Mesothelial cell of epicardium (in vitro differentiated cells): Measurements from ENCODE around the gene PRKCA. TPM values are rescaled to one million over a fixed set of nuclear protein-coding genes. Genes with fewer than 3 reads are reported as not detected.

Experiments
- DNase-seq, 2 experiments: peaks; one replicate each; pipeline ENCODE4 v3.0.0; 2021; ENCODE audit warnings: low spot score in 2 of 2; ENCODE audit not compliant: unreplicated experiment in 2 of 2
- H3K27ac Mint-ChIP-seq: 2 replicates; pipeline ENCODE4 v1.8.0; 2021; ENCODE audit warnings: mixed read lengths
- H3K27me3 Mint-ChIP-seq: 2 replicates; pipeline ENCODE4 v1.8.0; 2021; ENCODE audit warnings: low read depth, mixed read lengths
- H3K36me3 Mint-ChIP-seq: 2 replicates; pipeline ENCODE4 v1.8.0; 2021; ENCODE audit warnings: mixed read lengths
- H3K4me1 Mint-ChIP-seq: 2 replicates; pipeline ENCODE4 v1.8.0; 2021; ENCODE audit warnings: mixed read lengths
- H3K4me3 Mint-ChIP-seq: 2 replicates; pipeline ENCODE4 v1.8.0; 2021; ENCODE audit warnings: mild to moderate bottlenecking, moderate library complexity, mixed read lengths
- H3K9me3 Mint-ChIP-seq: 2 replicates; pipeline ENCODE4 v1.8.0; 2021; ENCODE audit warnings: mixed read lengths
- total RNA-seq: library from RNA; stranded (reverse); gene quantifications from 3 replicates; pipeline ENCODE4 v1.2.1, GENCODE V29; 2021
- TF ChIP-seq, protein P1 (sequence below): fragments of 200-600 bp; sonication (generic); IDR thresholded peaks from one replicate; pipeline ENCODE4 v1.5.0; 2021; ENCODE audit warnings: antibody characterized with exemption; ENCODE audit not compliant: unreplicated experiment

The PRKCA gene
- total RNA-seq, 1 donor from 2014 or later: 15.2 TPM

DNA sequence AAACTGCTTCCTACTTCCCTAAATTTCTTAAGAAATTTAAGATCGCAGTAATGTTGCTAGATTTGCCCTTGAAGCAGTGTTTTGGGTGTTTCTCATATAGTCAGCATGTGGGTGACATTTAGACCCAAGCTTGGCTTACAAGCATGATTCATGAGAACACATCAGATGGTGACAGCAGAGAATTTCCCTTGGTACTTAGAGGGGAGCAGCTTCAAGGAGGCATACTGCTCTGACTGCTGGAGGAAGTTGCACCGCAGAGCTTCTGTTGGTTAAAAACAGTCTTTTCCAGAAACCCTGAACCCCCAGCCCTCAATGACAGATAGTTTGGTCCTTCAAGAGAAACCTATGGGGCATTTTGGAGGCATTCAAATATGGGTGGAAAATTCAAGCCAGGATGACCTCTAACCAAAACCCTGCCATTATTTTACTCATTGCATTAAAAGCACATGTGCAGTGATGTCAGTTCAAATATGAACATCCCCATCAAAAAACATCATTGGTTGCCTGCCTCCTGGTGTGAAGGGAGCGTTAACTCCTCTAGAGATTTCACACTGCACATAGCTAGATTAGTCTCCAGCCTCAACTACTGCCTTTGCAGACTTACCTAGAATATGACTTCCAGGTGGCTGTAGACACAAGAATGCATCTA is 331.0 kb downstream of the PRKCA start:
- TF ChIP-seq, protein P1, sequence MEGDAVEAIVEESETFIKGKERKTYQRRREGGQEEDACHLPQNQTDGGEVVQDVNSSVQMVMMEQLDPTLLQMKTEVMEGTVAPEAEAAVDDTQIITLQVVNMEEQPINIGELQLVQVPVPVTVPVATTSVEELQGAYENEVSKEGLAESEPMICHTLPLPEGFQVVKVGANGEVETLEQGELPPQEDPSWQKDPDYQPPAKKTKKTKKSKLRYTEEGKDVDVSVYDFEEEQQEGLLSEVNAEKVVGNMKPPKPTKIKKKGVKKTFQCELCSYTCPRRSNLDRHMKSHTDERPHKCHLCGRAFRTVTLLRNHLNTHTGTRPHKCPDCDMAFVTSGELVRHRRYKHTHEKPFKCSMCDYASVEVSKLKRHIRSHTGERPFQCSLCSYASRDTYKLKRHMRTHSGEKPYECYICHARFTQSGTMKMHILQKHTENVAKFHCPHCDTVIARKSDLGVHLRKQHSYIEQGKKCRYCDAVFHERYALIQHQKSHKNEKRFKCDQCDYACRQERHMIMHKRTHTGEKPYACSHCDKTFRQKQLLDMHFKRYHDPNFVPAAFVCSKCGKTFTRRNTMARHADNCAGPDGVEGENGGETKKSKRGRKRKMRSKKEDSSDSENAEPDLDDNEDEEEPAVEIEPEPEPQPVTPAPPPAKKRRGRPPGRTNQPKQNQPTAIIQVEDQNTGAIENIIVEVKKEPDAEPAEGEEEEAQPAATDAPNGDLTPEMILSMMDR: no peak
- Mint-ChIP-seq H3K27ac (no peak overlapping the region), H3K4me1 (peaks cover 4% of the 10 kb centered on the region), H3K9me3 (no peaks in the 10 kb centered on the region), H3K27me3 (peaks cover 20% of the 10 kb centered on the region), H3K36me3 (no peaks in the 10 kb centered on the region), H3K4me3 (no peak overlapping the region)
- DNase-seq: no peak

DNA sequence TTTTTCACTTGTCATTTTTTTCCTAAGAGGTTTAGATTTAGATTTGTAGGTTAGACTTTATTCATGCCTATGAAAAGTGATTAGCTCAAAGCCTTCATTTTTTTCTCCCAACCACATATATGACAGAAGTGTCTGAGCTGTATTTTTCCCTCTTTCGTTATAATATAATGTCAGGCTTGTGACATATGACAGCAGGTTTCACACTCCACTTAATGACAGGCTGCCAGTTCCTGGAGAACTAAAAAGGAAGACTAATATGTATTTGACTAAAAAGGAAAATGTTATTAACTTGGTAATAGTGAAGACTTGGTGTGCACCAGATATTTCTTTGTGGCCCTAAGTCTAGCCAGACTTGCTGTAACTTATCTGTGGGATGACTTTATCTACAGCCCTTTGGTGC is 331.8 kb downstream of the PRKCA start:
- DNase-seq: no peak
- Mint-ChIP-seq H3K4me1 (peaks cover 4% of the 10 kb centered on the region), H3K9me3 (no peaks in the 10 kb centered on the region), H3K27me3 (peaks cover 18% of the 10 kb centered on the region), H3K4me3 (no peak overlapping the region), H3K36me3 (no peaks in the 10 kb centered on the region), H3K27ac (no peak overlapping the region)
- TF ChIP-seq, protein P1: no peak

DNA sequence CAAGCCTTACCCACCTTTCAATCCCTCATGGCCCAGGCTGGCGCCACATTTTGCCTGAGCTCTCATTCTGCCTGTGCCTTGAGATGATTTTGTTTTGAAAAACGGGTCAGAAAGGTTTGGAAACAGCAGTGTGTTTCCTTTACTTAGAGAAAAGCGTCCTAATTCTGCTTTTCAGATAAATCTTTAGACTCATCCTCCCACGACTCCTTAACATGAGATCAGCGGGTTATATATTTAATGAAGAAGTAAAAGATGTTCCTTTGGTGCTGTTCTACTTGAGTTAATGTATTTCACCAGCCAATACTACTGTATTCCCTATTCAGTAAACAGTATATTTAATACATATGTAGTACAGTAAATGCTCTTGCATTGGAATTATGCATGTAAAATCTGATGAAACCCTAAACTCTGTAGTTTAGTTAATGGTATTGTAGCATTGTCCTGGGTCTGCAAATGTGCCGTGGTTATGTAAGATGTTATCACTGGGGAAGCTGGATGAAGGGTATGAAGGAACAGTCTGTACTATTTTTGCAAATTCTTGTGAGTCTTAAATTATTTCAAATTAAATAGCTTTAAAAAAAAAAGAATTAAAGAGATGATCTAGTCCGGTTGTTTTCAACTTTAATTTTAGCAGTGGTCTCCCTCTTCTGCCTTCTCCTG is 333.1 kb downstream of the PRKCA start:
- TF ChIP-seq, protein P1: no peak
- Mint-ChIP-seq H3K27me3 (peaks cover 11% of the 10 kb centered on the region), H3K4me3 (no peak overlapping the region), H3K9me3 (no peaks in the 10 kb centered on the region), H3K36me3 (no peaks in the 10 kb centered on the region), H3K4me1 (peaks cover 4% of the 10 kb centered on the region), H3K27ac (no peak overlapping the region)
- no peak for DNase-seq

DNA sequence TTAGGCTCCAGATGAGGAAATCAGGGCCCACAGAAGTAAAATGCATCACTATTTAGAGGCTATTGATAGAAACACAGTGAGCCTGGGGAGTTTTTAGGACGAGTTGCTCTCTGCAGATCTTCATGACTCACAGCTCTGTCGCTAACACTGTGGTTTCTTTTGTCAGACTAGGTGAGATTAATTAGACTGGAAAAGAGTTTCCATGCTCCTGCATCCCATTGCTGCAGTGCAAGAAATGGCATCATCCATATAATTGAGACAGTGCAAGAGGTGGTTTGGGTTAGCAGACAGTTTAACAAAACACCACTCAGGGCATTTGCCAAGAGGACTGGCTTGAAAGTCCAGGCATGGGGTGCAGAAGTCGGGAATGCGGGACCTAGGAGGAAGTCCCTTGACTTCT is 333.7 kb downstream of the PRKCA start:
- Mint-ChIP-seq H3K27me3 (peaks cover 11% of the 10 kb centered on the region), H3K27ac (no peak overlapping the region), H3K4me1 (peaks cover 4% of the 10 kb centered on the region), H3K36me3 (no peaks in the 10 kb centered on the region), H3K9me3 (no peaks in the 10 kb centered on the region), H3K4me3 (no peak overlapping the region)
- DNase-seq: no peak
- TF ChIP-seq, protein P1: no peak

DNA sequence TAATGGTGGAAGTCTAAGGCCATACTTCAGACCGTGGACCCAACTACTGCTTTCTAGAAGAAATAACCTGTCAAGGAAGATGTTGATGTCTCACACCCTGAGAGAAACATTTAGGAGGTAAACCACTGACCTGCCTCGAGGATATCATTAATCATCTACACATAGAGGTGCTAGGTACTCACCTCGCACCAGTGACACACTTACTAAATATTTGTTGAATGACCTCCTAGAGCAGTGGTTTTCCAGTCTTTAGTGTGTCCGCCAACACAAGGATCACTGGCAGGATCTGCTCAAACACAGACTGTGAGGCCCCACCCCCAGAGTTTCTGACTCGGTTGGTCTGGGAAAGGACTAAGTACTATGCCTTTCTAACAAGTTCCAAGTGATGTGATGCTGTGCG is 335.1 kb downstream of the PRKCA start:
- Mint-ChIP-seq H3K27me3 (peaks cover 11% of the 10 kb centered on the region), H3K36me3 (no peaks in the 10 kb centered on the region), H3K4me1 (peaks cover 4% of the 10 kb centered on the region), H3K4me3 (no peak overlapping the region), H3K27ac (no peak overlapping the region), H3K9me3 (no peaks in the 10 kb centered on the region)
- DNase-seq: no peak
- TF ChIP-seq, protein P1: no peak
